Measurements from ENCODE around the gene POU2AF1.
A peak's percentile ranks its signal among the peaks of the same experiment; 100 is the strongest.

POU2AF1 gene

GRCh38 chr11:111336062-111336461, 43.0 kb downstream of the POU2AF1 start:
- H3K4me3 ChIP-seq (ENCODE audit: low read length), result no peak overlapping the region
- no peak for TF ChIP-seq CTCF (conservative IDR thresholded peaks at IDR 0.05; ENCODE audit: low read length)

GRCh38 chr11:111335549-111335948, 43.5 kb downstream of the POU2AF1 start:
- peak; percentile 24 for DNase-seq (ENCODE audit: low read depth)
- no peak overlapping the region for H3K4me3 ChIP-seq (ENCODE audit: low read length)
- TF ChIP-seq CTCF (conservative IDR thresholded peaks at IDR 0.05; ENCODE audit: low read length), result no peak

More at GRCh38 chr11:111336062-111336461, 43.0 kb downstream of the POU2AF1 start:
- no peak for DNase-seq (ENCODE audit: low read depth)

DNA sequence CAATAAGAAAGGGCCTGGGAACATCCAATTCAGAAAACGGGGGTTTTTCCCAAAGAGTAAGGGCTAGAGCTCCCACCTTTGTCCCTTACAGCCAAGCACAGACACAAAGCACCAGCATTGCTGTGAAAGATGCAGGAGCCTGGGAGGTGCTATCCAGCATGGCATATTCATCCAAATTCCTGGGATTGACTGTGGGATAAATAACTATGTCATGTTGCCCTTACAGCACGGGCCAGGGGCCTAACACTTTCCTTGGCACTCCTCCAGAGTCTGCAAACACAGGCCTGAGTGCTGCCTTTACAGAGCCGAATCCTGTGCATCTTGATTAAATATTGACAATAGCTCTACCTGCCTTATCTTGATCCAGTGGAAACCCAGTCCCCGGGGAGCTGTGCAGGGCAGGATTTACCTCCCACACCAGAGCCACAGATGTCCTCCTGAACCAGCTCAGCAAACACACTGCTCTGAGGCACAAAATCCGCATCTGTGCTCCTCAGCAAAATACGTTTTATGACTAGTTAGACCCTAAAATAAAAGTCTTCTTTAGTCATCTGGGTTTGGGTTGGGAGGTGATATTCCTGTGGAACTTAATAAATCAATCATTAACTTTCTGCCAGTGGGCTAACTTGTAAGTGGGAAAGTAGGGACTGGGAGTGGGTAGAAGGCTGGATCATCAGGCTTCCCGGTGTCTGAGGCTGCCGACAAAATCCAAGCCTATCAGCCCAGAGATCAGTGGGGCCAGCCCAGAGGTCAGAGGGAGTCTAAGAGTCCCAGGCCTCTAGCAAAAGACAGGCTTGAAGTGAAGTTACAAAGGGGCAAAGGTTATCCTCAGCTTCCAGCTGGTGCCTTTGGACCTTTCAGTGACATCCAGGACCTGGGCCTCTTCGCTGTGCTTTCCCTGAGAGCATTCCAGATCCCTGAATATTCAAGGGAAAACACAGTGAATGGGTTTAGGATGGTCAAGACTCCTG, 44.3 kb downstream of the POU2AF1 start:
- no peak for DNase-seq (ENCODE audit: low read depth)
- no peak for TF ChIP-seq CTCF (conservative IDR thresholded peaks at IDR 0.05; ENCODE audit: low read length)

GRCh38 chr11:111331711-111332479, 47.2 kb downstream of the POU2AF1 start:
- no peak for TF ChIP-seq CTCF (conservative IDR thresholded peaks at IDR 0.05; ENCODE audit: low read length)
- H3K4me3 ChIP-seq (ENCODE audit: low read length), result no peak overlapping the region
- peak; percentile 33 for DNase-seq (ENCODE audit: low read depth)

More for the DNA sequence above, 44.3 kb downstream of the POU2AF1 start:
- H3K4me3 ChIP-seq (ENCODE audit: low read length), result no peak overlapping the region

GRCh38 chr11:111330234-111330893, 48.7 kb downstream of the POU2AF1 start:
- no peak overlapping the region for H3K4me3 ChIP-seq (ENCODE audit: low read length)
- TF ChIP-seq CTCF (conservative IDR thresholded peaks at IDR 0.05; ENCODE audit: low read length), result no peak
- no peak for DNase-seq (ENCODE audit: low read depth)

- H3K4me3 ChIP-seq (ENCODE audit: low read length), result no peak overlapping the region
- TF ChIP-seq CTCF (conservative IDR thresholded peaks at IDR 0.05; ENCODE audit: low read length), result no peak
- no peak for DNase-seq (ENCODE audit: low read depth)
Observed at GRCh38 chr11:111329306-111330204, 49.5 kb downstream of the POU2AF1 start.

All from AG10803 (cell line).